HCT116 (cell line): ENCODE measurements around the gene TNS3. TPM values are rescaled to one million over a fixed set of nuclear protein-coding genes. Genes with fewer than 3 reads are reported as not detected.

Experiments
- ATAC-seq: fragments of 200-7000 bp; cut with Tn5 transposase; 2 replicates; pipeline ENCODE4 v1.9.1; 2020; ENCODE audit warnings: mild to moderate bottlenecking, moderate library complexity
- BruUV-seq: library from RNA; stranded (reverse); fragments of 400-500 nt; replicated peaks from 2 replicates; lab custom pipeline; 2021; lab: Mats Ljungman, UMichigan
- CTCF ChIA-PET: fragments of 300-600 bp; sonication (Branson Sonifier 250); formaldehyde crosslinking; loops from one replicate; lab custom pipeline; 2021; ENCODE audit warnings: antibody characterized with exemption; lab: Charles Lee
- POLR2A ChIA-PET: fragments of 300-600, 350-600 bp; sonication (Branson Sonifier 250); formaldehyde crosslinking; loops from one replicate; lab custom pipeline; 2021; ENCODE audit warnings: antibody characterized with exemption; lab: Charles Lee
- RAD21 ChIA-PET, 2 experiments: fragments of 300-600 bp; sonication (Branson Sonifier 250); formaldehyde crosslinking; loops; one replicate each; lab custom pipeline; 2023; ENCODE audit warnings: low total read pairs in 2 of 2; ENCODE audit not compliant: uncharacterized antibody in 2 of 2, unreplicated experiment in 2 of 2, low non-redundant PET in 1 of 2; lab: Charles Lee
- DNase-seq: peaks from one replicate; pipeline ENCODE4 v3.0.0-alpha.2; 2010; ENCODE audit warnings: low read depth, low spot score
- H2AFZ ChIP-seq: fragments of 200-600 bp; shearing (Covaris generic), sonication (generic); 2 replicates; pipeline ENCODE4 v1.6.1; 2017; ENCODE audit warnings: low read depth, mixed run types, mixed read lengths, antibody characterized with exemption, low read length; ENCODE audit not compliant: poor library complexity, severe bottlenecking
- H3K27ac ChIP-seq: 2 replicates; pipeline ENCODE4 v1.5.1; 2012; ENCODE audit warnings: low read depth, low read length
- H3K27me3 ChIP-seq: fragments of 200-600 bp; sonication (generic); 2 replicates; pipeline ENCODE4 v1.6.1; 2016; ENCODE audit warnings: mixed run types, low read length, mixed read lengths; ENCODE audit not compliant: insufficient read depth
- H3K36me3 ChIP-seq, 2 experiments: fragments of 200-500 bp in 1 of 2; fragments of 200-600 bp in 1 of 2; sonication (Bioruptor generic) in 1 of 2; sonication (generic) in 1 of 2; 2 replicates each; pipeline versions ENCODE4 v1.5.1 to v1.6.1; 2014 to 2016; ENCODE audit warnings: low read length in 2 of 2, inconsistent platforms in 1 of 2, mixed read lengths in 1 of 2, mixed run types in 1 of 2; ENCODE audit not compliant: insufficient read depth in 2 of 2, control insufficient read depth in 1 of 2
- H3K4me1 ChIP-seq, 2 experiments: fragments of 200-600 bp in 1 of 2; sonication (generic) in 1 of 2; 2 replicates each; pipeline versions ENCODE4 v1.5.1 to v1.6.1; 2012 to 2017; ENCODE audit warnings: low read length in 2 of 2, inconsistent platforms in 1 of 2, mild to moderate bottlenecking in 1 of 2, mixed read lengths in 1 of 2, mixed run types in 1 of 2, moderate library complexity in 1 of 2; ENCODE audit not compliant: insufficient read depth in 2 of 2, control insufficient read depth in 1 of 2
- H3K4me2 ChIP-seq: fragments of 200-600 bp; sonication (generic); 2 replicates; pipeline ENCODE4 v1.6.1; 2017; ENCODE audit warnings: mixed run types, low read length, mixed read lengths
- H3K4me3 ChIP-seq, 2 experiments: fragments of 200-600 bp in 1 of 2; sonication (generic) in 1 of 2; replicated peaks in 1 of 2; 2 replicates each; pipeline ENCODE4 v1.5.1; 2011 to 2016; ENCODE audit warnings: low read length in 2 of 2, control low read depth in 1 of 2, low read depth in 1 of 2, mild to moderate bottlenecking in 1 of 2, mixed read lengths in 1 of 2, mixed run types in 1 of 2
- H3K79me2 ChIP-seq: fragments of 200-600 bp; sonication (generic); 2 replicates; pipeline ENCODE4 v1.6.1; 2017; ENCODE audit warnings: mild to moderate bottlenecking, mixed run types, low read length, moderate library complexity, mixed read lengths; ENCODE audit not compliant: insufficient read depth
- H3K9ac ChIP-seq: fragments of 200-600 bp; sonication (generic); 2 replicates; pipeline ENCODE4 v1.6.1; 2016; ENCODE audit warnings: low read length, mixed read lengths
- H3K9me2 ChIP-seq: fragments of 200-600 bp; sonication (generic), shearing (Covaris generic); 2 replicates; pipeline ENCODE4 v1.6.1; 2017; ENCODE audit warnings: mixed run types, mild to moderate bottlenecking, moderate library complexity; ENCODE audit not compliant: insufficient read depth
- H3K9me3 ChIP-seq, 2 experiments: fragments of 200-500 bp in 1 of 2; fragments of 200-600 bp in 1 of 2; sonication (Bioruptor generic) in 1 of 2; sonication (generic) in 1 of 2; 2 replicates each; pipeline ENCODE4 v1.6.1; 2014 to 2017; ENCODE audit warnings: low read length in 2 of 2, mixed read lengths in 2 of 2, inconsistent platforms in 1 of 2, low read depth in 1 of 2, mild to moderate bottlenecking in 1 of 2, mixed run types in 1 of 2, moderate library complexity in 1 of 2; ENCODE audit not compliant: control insufficient read depth in 1 of 2, insufficient read depth in 1 of 2
- H4K20me1 ChIP-seq: fragments of 200-600 bp; sonication (generic), shearing (Covaris generic); 2 replicates; pipeline ENCODE4 v1.6.1; 2017; ENCODE audit warnings: mixed run types, mild to moderate bottlenecking, moderate library complexity; ENCODE audit not compliant: insufficient read depth
- EGR1 ChIP-seq: IDR thresholded peaks from 2 replicates; pipeline ENCODE4 v1.6.1; 2012; ENCODE audit warnings: low read depth
- EZH2phosphoT487 ChIP-seq: fragments of 200-600 bp; IDR thresholded peaks from 2 replicates; pipeline ENCODE4 v1.6.1; 2018; ENCODE audit warnings: antibody characterized with exemption, borderline replicate concordance
- FOSL1 ChIP-seq: IDR thresholded peaks from 2 replicates; pipeline ENCODE4 v1.6.1; 2012; ENCODE audit warnings: low read depth
- JUND ChIP-seq: IDR thresholded peaks from 2 replicates; pipeline ENCODE4 v1.6.1; 2012
- RAD21 ChIP-seq: IDR thresholded peaks from 2 replicates; pipeline ENCODE4 v1.6.1; 2012; ENCODE audit warnings: low read depth, mild to moderate bottlenecking
- REST ChIP-seq: IDR thresholded peaks from 2 replicates; pipeline ENCODE4 v1.6.1; 2012; ENCODE audit warnings: low read depth
- SIN3A ChIP-seq: IDR thresholded peaks from 2 replicates; pipeline ENCODE4 v1.6.1; 2012; ENCODE audit warnings: low read depth
- SP1 ChIP-seq: IDR thresholded peaks from 2 replicates; pipeline ENCODE4 v1.6.1; 2012; ENCODE audit warnings: low read depth
- TCF7L2 ChIP-seq: IDR thresholded peaks from 2 replicates; pipeline ENCODE4 v1.7.0; 2011; ENCODE audit warnings: borderline replicate concordance, inconsistent platforms; ENCODE audit not compliant: insufficient read depth, insufficient read length; ENCODE audit errors: extremely low read depth
- ZFX ChIP-seq: fragments of 450-650 bp; IDR thresholded peaks from 2 replicates; pipeline ENCODE4 v1.6.1; 2017
- ZNF274 ChIP-seq: fragments of 200-500 bp; sonication (Bioruptor generic); IDR thresholded peaks from 2 replicates; pipeline ENCODE4 v1.6.1; 2014; ENCODE audit warnings: mild to moderate bottlenecking, low read depth, low read length, inconsistent platforms
- intact Hi-C: fragments of 100-400 bp; cut with micrococcal nuclease; formaldehyde crosslinking; loops from 2 replicates; pipeline ENCODE4 v1.10.0; 2022
- total RNA-seq: library from RNA; stranded (reverse); gene quantifications from one replicate; pipeline ENCODE4 v1.2.1, GENCODE V29; 2021; ENCODE audit not compliant: unreplicated experiment
- TF ChIP-seq, protein P1 (sequence below): IDR thresholded peaks from 2 replicates; pipeline ENCODE4 v1.6.1; 2011; ENCODE audit warnings: mild to moderate bottlenecking, low read length, moderate library complexity; ENCODE audit not compliant: insufficient replicate concordance; ENCODE audit errors: extremely low read depth
- TF ChIP-seq, protein P2 (sequence below): IDR thresholded peaks from 2 replicates; pipeline ENCODE4 v1.6.1; 2012

Gene TNS3
- total RNA-seq, 1 experiment from 2014 or later = 9.1 TPM

GRCh38 chr7:47458057-47458456 is 123.9 kb downstream of the TNS3 start:
- H3K79me2 ChIP-seq = no peaks in the 10 kb centered on the region
- POLR2A ChIA-PET = no interaction called here

DNA sequence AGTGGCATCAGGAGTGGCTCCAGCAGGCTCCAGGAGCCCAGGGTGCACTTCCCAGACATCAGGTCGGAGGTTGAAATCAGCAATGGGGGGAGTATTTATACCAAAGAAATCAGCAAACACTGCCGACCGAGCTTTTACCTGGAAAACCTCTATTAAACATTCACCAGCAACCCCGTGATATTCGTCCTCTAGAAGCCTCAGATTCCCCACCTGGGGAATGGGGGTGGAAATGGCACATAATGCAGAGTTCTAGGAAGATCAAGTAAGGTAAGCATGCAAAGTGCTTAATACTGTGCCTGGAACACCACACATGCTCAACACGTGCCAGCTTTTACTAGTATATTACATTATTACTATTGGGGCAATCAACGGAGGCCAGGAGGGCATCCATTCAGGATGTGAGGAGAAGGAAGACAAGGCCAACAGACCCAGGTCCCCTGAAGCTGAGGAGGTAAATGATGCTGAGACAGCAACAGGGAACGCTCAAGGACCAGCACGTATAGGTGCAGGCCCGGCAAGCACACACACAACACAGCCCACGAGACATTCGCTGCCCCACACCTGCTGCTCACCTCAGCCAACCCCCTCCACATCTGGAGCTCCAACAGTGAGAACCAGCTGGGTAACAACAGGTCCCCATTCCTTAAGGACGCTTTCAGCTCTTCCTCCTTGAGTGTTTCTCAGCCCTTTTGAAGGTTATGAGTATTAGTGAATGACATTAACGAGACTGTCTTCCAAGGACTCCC is 125.5 kb downstream of the TNS3 start:
- RAD21 ChIA-PET = no interaction called here
- POLR2A ChIA-PET = no interaction called here
- intact Hi-C loops = no loop called here
- H3K27ac ChIP-seq = no peak overlapping the region
- no TSS peak for BruUV-seq
- no peaks in the 10 kb centered on the region for H3K27me3 ChIP-seq
- H3K9me2 ChIP-seq = no peaks in the 10 kb centered on the region
- H3K4me1 ChIP-seq = peaks cover 12 to 13% of the 10 kb centered on the region in 2 experiments
- ATAC-seq (no peak), DNase-seq (no peak)
- no peak overlapping the region for H3K4me2 ChIP-seq
- H3K36me3 ChIP-seq = no peaks in the 10 kb centered on the region
- H3K9ac ChIP-seq = no peak overlapping the region
- H3K79me2 ChIP-seq = no peaks in the 10 kb centered on the region
- no peaks in the 10 kb centered on the region for H4K20me1 ChIP-seq
- H3K9me3 ChIP-seq = no peaks in the 10 kb centered on the region
- no peak overlapping the region for H3K4me3 ChIP-seq
- no peak overlapping the region for H2AFZ ChIP-seq
- TF ChIP-seq JUND = no peak
- no peak for TF ChIP-seq ZNF274
- no peak for TF ChIP-seq SIN3A
- TF ChIP-seq, protein P1, sequence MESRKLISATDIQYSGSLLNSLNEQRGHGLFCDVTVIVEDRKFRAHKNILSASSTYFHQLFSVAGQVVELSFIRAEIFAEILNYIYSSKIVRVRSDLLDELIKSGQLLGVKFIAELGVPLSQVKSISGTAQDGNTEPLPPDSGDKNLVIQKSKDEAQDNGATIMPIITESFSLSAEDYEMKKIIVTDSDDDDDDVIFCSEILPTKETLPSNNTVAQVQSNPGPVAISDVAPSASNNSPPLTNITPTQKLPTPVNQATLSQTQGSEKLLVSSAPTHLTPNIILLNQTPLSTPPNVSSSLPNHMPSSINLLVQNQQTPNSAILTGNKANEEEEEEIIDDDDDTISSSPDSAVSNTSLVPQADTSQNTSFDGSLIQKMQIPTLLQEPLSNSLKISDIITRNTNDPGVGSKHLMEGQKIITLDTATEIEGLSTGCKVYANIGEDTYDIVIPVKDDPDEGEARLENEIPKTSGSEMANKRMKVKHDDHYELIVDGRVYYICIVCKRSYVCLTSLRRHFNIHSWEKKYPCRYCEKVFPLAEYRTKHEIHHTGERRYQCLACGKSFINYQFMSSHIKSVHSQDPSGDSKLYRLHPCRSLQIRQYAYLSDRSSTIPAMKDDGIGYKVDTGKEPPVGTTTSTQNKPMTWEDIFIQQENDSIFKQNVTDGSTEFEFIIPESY = no peak
- no peak for TF ChIP-seq REST
- no peak for TF ChIP-seq SP1
- no peak for TF ChIP-seq RAD21
- no peak for TF ChIP-seq TCF7L2
- TF ChIP-seq, protein P2, sequence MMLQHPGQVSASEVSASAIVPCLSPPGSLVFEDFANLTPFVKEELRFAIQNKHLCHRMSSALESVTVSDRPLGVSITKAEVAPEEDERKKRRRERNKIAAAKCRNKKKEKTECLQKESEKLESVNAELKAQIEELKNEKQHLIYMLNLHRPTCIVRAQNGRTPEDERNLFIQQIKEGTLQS = no peak
- no peak for TF ChIP-seq ZFX
- TF ChIP-seq EGR1 = no peak
- no peak for TF ChIP-seq EZH2phosphoT487
- no peak for TF ChIP-seq FOSL1
- CTCF ChIA-PET = interaction anchor here (1.0 kb wide), 1 partner anchor 190 kb away, joined by 3 read pairs; no protein-coding TSS in a partner anchor

More at GRCh38 chr7:47458057-47458456, 123.9 kb downstream of the TNS3 start:
- ChIA-PET CTCF (interaction anchor here (0.8 to 1.1 kb wide), 2 partner anchors 13 to 361 kb away, joined by 3 read pairs; no protein-coding TSS in a partner anchor), RAD21 (interaction anchor here in 1 of 2 experiments (0.6 kb wide), 1 partner anchor 361 kb away, joined by 7 read pairs; no protein-coding TSS in a partner anchor)
- Histone ChIP-seq H3K9ac (no peak overlapping the region), H2AFZ (no peak overlapping the region), H3K9me3 (no peaks in the 10 kb centered on the region), H3K4me3 (no peak overlapping the region), H3K27ac (no peak overlapping the region), H3K36me3 (no peaks in the 10 kb centered on the region), H4K20me1 (no peaks in the 10 kb centered on the region), H3K27me3 (no peaks in the 10 kb centered on the region), H3K4me1 (peaks cover 12 to 13% of the 10 kb centered on the region in 2 experiments), H3K4me2 (peak overlapping the region; percentile 40; the same call in 1 of the 2 replicates), H3K9me2 (no peaks in the 10 kb centered on the region)
- TF ChIP-seq EGR1 (peak; percentile 54; the same call in 1 of the 2 replicates), FOSL1 (no peak)
- no TSS peak for BruUV-seq
- ATAC-seq (peak; percentile 67), DNase-seq (no peak)
- intact Hi-C loops = no loop called here
